WTC11 (cell line): Measurements from ENCODE around the gene FAH. TPM values are rescaled to one million over a fixed set of nuclear protein-coding genes. Genes with fewer than 3 reads are reported as not detected.
A peak's percentile ranks its signal among the peaks of the same experiment; 100 is the strongest.

Experiments
- ATAC-seq: fragments of 200-7000 bp; cut with Tn5 transposase; 2 replicates; pipeline ENCODE4 v1.10.0; 2021; ENCODE audit warnings: mild to moderate bottlenecking, moderate library complexity
- CTCF ChIA-PET: fragments of 300-600 bp; sonication (Branson Sonifier 250); formaldehyde crosslinking; loops from one replicate; lab custom pipeline; 2021; ENCODE audit warnings: antibody characterized with exemption; lab: Charles Lee
- POLR2A ChIA-PET: fragments of 350-600 bp; sonication (Branson Sonifier 250); formaldehyde crosslinking; loops from one replicate; lab custom pipeline; 2021; ENCODE audit warnings: antibody characterized with exemption; lab: Charles Lee
- DNase-seq: peaks from one replicate; pipeline ENCODE4 v3.0.0; 2021; ENCODE audit warnings: low spot score
- H3K27ac Mint-ChIP-seq: 2 replicates; pipeline ENCODE4 v1.8.0; 2021; ENCODE audit warnings: mixed read lengths
- H3K27me3 Mint-ChIP-seq: 2 replicates; pipeline ENCODE4 v1.8.0; 2021; ENCODE audit warnings: low read depth, mild to moderate bottlenecking, moderate library complexity, mixed read lengths
- H3K36me3 Mint-ChIP-seq: 2 replicates; pipeline ENCODE4 v1.8.0; 2021; ENCODE audit warnings: mixed read lengths
- H3K4me1 Mint-ChIP-seq: 2 replicates; pipeline ENCODE4 v1.8.0; 2022; ENCODE audit warnings: mixed read lengths
- H3K4me3 Mint-ChIP-seq: 2 replicates; pipeline ENCODE4 v1.8.0; 2021; ENCODE audit warnings: mild to moderate bottlenecking, moderate library complexity, mixed read lengths
- H3K9me3 Mint-ChIP-seq: 2 replicates; pipeline ENCODE4 v1.8.0; 2021; ENCODE audit warnings: mixed read lengths
- CDX4 ChIP-seq: fragments of 250-450 bp; sonication (Bioruptor Pico); IDR thresholded peaks from 2 replicates; pipeline ENCODE4 v1.9.0; 2021; ENCODE audit warnings: moderate library complexity, mild to moderate bottlenecking, inconsistent platforms, borderline replicate concordance
- ELF4 ChIP-seq: sonication (generic); formaldehyde crosslinking; IDR thresholded peaks from 2 replicates; pipeline ENCODE4 v1.8.1; 2022; ENCODE audit warnings: low read depth, mild to moderate bottlenecking, moderate library complexity, missing genetic modification reagents
- GABPB1 ChIP-seq: sonication (generic); formaldehyde crosslinking; IDR thresholded peaks from 2 replicates; pipeline ENCODE4 v1.8.1; 2023; ENCODE audit warnings: mild to moderate bottlenecking, missing genetic modification reagents
- GRHL2 ChIP-seq: fragments of 250-450 bp; sonication (Bioruptor Pico); IDR thresholded peaks from 2 replicates; pipeline ENCODE4 v1.8.0; 2022; ENCODE audit warnings: mild to moderate bottlenecking, moderate library complexity; ENCODE audit not compliant: insufficient replicate concordance, severe bottlenecking
- HMGXB4 ChIP-seq: sonication (generic); formaldehyde crosslinking; IDR thresholded peaks from 2 replicates; pipeline ENCODE4 v1.8.1; 2023; ENCODE audit warnings: mild to moderate bottlenecking, moderate library complexity, missing genetic modification reagents
- IRF1 ChIP-seq: sonication (generic); formaldehyde crosslinking; IDR thresholded peaks from 2 replicates; pipeline ENCODE4 v1.8.0; 2023; ENCODE audit warnings: missing genetic modification reagents
- MXD4 ChIP-seq: fragments of 250-450 bp; sonication (Bioruptor Pico); IDR thresholded peaks from 2 replicates; pipeline ENCODE4 v1.8.0; 2021; ENCODE audit warnings: mild to moderate bottlenecking, moderate library complexity, borderline replicate concordance
- TEAD1 ChIP-seq: sonication (generic); formaldehyde crosslinking; IDR thresholded peaks from 2 replicates; pipeline ENCODE4 v1.8.0; 2022; ENCODE audit warnings: mild to moderate bottlenecking, missing genetic modification reagents
- ZNF671 ChIP-seq: fragments of 250-450 bp; sonication (Bioruptor Pico); IDR thresholded peaks from 2 replicates; pipeline ENCODE4 v1.8.0; 2021; ENCODE audit warnings: mild to moderate bottlenecking
- total RNA-seq: library from RNA; stranded (reverse); gene quantifications from 3 replicates; pipeline ENCODE4 v1.2.3, GENCODE V29; 2021
- TF ChIP-seq, protein P1 (sequence below): sonication (generic); formaldehyde crosslinking; IDR thresholded peaks from 2 replicates; pipeline ENCODE4 v1.8.0; 2022; ENCODE audit warnings: mild to moderate bottlenecking, missing genetic modification reagents
- TF ChIP-seq, protein P2 (sequence below): sonication (generic); formaldehyde crosslinking; IDR thresholded peaks from 2 replicates; pipeline ENCODE4 v1.8.1; 2022; ENCODE audit warnings: missing genetic modification reagents, borderline replicate concordance
- TF ChIP-seq, protein P3 (sequence below): fragments of 250-450 bp; sonication (Bioruptor Pico); IDR thresholded peaks from 2 replicates; pipeline ENCODE4 v1.8.0; 2021; ENCODE audit warnings: mild to moderate bottlenecking
- TF ChIP-seq, protein P4 (sequence below): sonication (generic); formaldehyde crosslinking; conservative IDR thresholded peaks from 2 replicates; pipeline ENCODE4 v1.8.1; 2022; ENCODE audit warnings: mild to moderate bottlenecking, missing genetic modification reagents
- TF ChIP-seq, protein P5 (sequence below): sonication (generic); formaldehyde crosslinking; IDR thresholded peaks from 2 replicates; pipeline ENCODE4 v1.8.0; 2022; ENCODE audit warnings: mild to moderate bottlenecking, missing genetic modification reagents
- TF ChIP-seq, protein P6 (sequence below): sonication (generic); formaldehyde crosslinking; IDR thresholded peaks from 2 replicates; pipeline ENCODE4 v1.8.0; 2022; ENCODE audit warnings: mild to moderate bottlenecking, missing genetic modification reagents
- TF ChIP-seq, protein P7 (sequence below): fragments of 200-600 bp; IDR thresholded peaks from 2 replicates; pipeline ENCODE4 v1.8.0; 2022; ENCODE audit warnings: antibody characterized with exemption
- TF ChIP-seq, protein P8 (sequence below): sonication (generic); formaldehyde crosslinking; IDR thresholded peaks from 2 replicates; pipeline ENCODE4 v1.8.1; 2023; ENCODE audit warnings: mild to moderate bottlenecking, missing genetic modification reagents, moderate library complexity

Gene FAH
- total RNA-seq, 1 experiment from 2014 or later, result 22.8 TPM

- TF ChIP-seq, protein P1, sequence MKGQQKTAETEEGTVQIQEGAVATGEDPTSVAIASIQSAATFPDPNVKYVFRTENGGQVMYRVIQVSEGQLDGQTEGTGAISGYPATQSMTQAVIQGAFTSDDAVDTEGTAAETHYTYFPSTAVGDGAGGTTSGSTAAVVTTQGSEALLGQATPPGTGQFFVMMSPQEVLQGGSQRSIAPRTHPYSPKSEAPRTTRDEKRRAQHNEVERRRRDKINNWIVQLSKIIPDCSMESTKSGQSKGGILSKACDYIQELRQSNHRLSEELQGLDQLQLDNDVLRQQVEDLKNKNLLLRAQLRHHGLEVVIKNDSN (CRISPR knock-in tag), result no peak
- TF ChIP-seq, protein P2, sequence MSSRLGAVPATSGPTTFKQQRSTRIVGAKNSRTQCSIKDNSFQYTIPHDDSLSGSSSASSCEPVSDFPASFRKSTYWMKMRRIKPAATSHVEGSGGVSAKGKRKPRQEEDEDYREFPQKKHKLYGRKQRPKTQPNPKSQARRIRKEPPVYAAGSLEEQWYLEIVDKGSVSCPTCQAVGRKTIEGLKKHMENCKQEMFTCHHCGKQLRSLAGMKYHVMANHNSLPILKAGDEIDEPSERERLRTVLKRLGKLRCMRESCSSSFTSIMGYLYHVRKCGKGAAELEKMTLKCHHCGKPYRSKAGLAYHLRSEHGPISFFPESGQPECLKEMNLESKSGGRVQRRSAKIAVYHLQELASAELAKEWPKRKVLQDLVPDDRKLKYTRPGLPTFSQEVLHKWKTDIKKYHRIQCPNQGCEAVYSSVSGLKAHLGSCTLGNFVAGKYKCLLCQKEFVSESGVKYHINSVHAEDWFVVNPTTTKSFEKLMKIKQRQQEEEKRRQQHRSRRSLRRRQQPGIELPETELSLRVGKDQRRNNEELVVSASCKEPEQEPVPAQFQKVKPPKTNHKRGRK (CRISPR knock-in tag), result no peak
- TF ChIP-seq, protein P3, sequence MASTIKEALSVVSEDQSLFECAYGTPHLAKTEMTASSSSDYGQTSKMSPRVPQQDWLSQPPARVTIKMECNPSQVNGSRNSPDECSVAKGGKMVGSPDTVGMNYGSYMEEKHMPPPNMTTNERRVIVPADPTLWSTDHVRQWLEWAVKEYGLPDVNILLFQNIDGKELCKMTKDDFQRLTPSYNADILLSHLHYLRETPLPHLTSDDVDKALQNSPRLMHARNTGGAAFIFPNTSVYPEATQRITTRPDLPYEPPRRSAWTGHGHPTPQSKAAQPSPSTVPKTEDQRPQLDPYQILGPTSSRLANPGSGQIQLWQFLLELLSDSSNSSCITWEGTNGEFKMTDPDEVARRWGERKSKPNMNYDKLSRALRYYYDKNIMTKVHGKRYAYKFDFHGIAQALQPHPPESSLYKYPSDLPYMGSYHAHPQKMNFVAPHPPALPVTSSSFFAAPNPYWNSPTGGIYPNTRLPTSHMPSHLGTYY (CRISPR knock-in tag), result no peak
- TF ChIP-seq, protein P4, sequence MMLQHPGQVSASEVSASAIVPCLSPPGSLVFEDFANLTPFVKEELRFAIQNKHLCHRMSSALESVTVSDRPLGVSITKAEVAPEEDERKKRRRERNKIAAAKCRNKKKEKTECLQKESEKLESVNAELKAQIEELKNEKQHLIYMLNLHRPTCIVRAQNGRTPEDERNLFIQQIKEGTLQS (CRISPR knock-in tag), result no peak
- TF ChIP-seq CDX4 (CRISPR knock-in tag), result no peak
- TF ChIP-seq, protein P5, sequence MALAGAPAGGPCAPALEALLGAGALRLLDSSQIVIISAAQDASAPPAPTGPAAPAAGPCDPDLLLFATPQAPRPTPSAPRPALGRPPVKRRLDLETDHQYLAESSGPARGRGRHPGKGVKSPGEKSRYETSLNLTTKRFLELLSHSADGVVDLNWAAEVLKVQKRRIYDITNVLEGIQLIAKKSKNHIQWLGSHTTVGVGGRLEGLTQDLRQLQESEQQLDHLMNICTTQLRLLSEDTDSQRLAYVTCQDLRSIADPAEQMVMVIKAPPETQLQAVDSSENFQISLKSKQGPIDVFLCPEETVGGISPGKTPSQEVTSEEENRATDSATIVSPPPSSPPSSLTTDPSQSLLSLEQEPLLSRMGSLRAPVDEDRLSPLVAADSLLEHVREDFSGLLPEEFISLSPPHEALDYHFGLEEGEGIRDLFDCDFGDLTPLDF (CRISPR knock-in tag), result no peak
- TF ChIP-seq, protein P6, sequence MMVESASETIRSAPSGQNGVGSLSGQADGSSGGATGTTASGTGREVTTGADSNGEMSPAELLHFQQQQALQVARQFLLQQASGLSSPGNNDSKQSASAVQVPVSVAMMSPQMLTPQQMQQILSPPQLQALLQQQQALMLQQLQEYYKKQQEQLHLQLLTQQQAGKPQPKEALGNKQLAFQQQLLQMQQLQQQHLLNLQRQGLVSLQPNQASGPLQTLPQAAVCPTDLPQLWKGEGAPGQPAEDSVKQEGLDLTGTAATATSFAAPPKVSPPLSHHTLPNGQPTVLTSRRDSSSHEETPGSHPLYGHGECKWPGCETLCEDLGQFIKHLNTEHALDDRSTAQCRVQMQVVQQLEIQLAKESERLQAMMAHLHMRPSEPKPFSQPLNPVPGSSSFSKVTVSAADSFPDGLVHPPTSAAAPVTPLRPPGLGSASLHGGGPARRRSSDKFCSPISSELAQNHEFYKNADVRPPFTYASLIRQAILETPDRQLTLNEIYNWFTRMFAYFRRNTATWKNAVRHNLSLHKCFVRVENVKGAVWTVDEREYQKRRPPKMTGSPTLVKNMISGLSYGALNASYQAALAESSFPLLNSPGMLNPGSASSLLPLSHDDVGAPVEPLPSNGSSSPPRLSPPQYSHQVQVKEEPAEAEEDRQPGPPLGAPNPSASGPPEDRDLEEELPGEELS (CRISPR knock-in tag), result no peak
- TF ChIP-seq, protein P7, sequence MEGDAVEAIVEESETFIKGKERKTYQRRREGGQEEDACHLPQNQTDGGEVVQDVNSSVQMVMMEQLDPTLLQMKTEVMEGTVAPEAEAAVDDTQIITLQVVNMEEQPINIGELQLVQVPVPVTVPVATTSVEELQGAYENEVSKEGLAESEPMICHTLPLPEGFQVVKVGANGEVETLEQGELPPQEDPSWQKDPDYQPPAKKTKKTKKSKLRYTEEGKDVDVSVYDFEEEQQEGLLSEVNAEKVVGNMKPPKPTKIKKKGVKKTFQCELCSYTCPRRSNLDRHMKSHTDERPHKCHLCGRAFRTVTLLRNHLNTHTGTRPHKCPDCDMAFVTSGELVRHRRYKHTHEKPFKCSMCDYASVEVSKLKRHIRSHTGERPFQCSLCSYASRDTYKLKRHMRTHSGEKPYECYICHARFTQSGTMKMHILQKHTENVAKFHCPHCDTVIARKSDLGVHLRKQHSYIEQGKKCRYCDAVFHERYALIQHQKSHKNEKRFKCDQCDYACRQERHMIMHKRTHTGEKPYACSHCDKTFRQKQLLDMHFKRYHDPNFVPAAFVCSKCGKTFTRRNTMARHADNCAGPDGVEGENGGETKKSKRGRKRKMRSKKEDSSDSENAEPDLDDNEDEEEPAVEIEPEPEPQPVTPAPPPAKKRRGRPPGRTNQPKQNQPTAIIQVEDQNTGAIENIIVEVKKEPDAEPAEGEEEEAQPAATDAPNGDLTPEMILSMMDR, result no peak
- no peak for TF ChIP-seq ZNF671
- no peak for TF ChIP-seq GABPB1 (CRISPR knock-in tag)
- TF ChIP-seq, protein P8, sequence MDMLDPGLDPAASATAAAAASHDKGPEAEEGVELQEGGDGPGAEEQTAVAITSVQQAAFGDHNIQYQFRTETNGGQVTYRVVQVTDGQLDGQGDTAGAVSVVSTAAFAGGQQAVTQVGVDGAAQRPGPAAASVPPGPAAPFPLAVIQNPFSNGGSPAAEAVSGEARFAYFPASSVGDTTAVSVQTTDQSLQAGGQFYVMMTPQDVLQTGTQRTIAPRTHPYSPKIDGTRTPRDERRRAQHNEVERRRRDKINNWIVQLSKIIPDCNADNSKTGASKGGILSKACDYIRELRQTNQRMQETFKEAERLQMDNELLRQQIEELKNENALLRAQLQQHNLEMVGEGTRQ (CRISPR knock-in tag), result no peak
- no peak for TF ChIP-seq MXD4 (CRISPR knock-in tag)
- TF ChIP-seq, all 79 proteins: peak for 0
These were observed 10.7 kb upstream of the FAH start (continued) for GRCh38 chr15:80141916-80142598.

DNA sequence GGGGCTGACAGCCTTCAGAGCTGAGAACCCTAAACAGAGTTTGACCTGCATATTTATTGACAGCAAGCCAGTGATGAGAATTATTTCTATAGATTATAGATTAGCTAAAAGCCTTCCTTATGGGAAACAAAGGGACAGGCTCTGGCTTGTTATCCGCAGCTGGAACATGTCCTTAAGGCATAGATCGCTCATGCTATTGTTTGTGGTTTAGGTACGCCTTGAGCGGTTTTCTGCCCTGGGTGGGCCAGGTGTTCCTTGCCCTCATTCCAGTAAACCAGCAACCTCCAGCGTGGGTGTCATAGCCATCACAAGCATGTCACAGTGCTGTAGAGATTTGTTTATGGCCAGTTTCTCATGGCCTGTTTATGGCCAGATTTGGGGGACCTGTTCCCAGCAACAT, 10.2 kb upstream of the FAH start:
- POLR2A ChIA-PET, result no interaction called here
- CTCF ChIA-PET, result interaction anchor here (1.0 kb wide), 1 partner anchor 289 kb away, joined by 3 read pairs; no protein-coding TSS in a partner anchor
- no peak for ATAC-seq

More for the DNA sequence above, 10.2 kb upstream of the FAH start:
- TF ChIP-seq IRF1 (CRISPR knock-in tag), result no peak
- TF ChIP-seq, protein P6 (CRISPR knock-in tag), result no peak
- no peak for TF ChIP-seq ELF4 (CRISPR knock-in tag)
- no peak for TF ChIP-seq HMGXB4 (CRISPR knock-in tag)
- TF ChIP-seq TEAD1 (CRISPR knock-in tag), result no peak
- TF ChIP-seq GRHL2 (CRISPR knock-in tag), result no peak
- Mint-ChIP-seq H3K4me1 (no peaks in the 10 kb centered on the region), H3K27ac (peak overlapping the region; percentile 3; the same call in 1 of the 2 replicates), H3K27me3 (no peaks in the 10 kb centered on the region), H3K36me3 (peaks cover 4% of the 10 kb centered on the region), H3K9me3 (0 out of 2 replicates have a peak, but pooled peaks cover 3% of the 10 kb centered on the region), H3K4me3 (no peak overlapping the region)
- DNase-seq, result no peak
